ENCODE results near the gene SERINC5.
A peak's percentile ranks its signal among the peaks of the same experiment; 100 is the strongest.
"Not testable (repeated sequence)": the region's sequence is repeated elsewhere in the genome, so short reads cannot be mapped to it uniquely, and the experiment has no call there.

SERINC5 gene

DNA sequence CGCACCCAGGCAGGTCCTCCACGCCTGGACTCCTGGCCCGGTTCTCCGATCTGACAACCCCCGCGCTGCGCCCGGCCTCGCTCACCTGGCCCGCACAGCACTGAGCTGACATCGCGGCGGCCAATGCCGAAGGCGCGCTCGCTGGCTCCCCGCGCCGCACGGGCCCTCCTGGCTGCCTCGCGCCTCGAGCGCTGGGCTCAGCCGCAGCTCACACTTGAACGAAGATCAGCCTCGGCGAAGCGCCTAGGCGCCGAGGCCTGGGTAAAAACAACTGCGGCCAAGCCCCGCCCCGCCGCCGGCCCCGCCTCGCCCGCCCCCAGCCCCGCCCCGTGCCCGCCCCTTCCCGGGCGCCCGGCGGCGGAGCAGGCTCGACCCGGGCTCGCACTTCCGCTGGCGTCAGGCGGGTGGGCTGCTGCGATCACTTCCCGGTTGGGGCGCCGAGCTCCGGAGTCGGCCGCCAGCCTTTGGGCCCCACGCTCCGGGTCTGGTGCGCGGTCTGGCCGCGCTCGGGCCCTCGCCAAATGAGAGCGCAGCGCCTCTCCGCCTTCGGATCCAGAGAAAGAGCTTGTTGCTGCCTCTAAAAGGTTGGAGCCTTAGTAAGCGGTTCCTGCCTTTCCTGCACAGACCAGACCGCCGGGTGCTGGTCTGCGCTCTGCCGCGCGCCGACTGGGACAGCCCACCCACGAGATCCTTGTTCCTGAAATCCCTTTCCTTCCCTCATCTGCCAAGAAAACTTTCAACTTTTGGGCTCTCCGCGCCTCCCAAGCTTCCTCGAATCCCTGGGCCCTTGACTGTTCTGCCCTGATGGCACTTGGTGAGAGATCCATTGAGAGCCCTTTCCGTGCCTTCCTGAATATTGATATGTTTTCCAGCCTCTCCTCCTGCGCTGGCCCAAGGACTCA is at the start of gene SERINC5:
Gene SERINC5 (minus strand): TSS at position 238 of the 902 bp plus-strand sequence. CDS start 126 bp downstream, at position 112.
- peak; percentile 83 for DNase-seq

DNA sequence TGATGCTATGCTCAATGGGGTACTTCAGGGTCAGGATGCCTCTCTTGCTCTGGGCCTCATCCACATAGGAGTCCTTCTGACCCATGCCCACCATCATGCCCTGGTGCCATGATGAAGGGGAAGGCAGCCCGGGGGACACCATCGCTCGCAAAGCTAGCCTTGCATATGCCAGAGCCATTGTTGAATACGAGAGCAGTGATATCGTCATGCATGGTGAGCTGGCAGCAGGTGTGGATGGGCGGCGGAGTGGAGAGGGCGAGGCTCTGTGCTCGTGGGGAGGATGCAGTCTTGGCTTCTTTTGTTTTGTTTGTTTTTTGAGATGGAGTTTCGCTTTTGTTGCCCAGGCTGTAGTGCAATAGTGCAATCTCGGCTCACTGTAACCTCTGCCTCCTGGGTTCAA is 46.8 kb upstream of the SERINC5 start:
- DNase-seq, result no peak

DNA sequence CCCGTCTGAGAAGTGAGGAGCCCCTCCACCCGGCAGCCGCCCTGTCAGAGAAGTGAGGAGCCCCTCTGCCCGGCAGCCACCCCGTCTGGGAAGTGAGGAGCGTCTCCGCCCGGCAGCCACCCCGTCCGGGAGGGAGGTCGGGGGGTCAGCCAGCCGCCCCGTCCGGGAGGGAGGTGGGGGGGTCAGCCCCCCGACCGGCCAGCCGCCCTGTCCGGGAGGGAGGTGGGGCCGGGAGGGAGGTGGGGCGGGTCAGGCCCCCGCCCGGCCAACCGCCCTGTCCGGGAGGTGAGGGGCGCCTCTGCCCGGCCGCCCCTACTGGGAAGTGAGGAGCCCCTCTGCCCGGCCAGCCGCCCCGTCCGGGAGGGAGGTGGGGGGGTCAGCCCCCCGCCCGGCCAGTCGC is 45.5 kb upstream of the SERINC5 start:
- DNase-seq, result not testable (repeated sequence)

DNA sequence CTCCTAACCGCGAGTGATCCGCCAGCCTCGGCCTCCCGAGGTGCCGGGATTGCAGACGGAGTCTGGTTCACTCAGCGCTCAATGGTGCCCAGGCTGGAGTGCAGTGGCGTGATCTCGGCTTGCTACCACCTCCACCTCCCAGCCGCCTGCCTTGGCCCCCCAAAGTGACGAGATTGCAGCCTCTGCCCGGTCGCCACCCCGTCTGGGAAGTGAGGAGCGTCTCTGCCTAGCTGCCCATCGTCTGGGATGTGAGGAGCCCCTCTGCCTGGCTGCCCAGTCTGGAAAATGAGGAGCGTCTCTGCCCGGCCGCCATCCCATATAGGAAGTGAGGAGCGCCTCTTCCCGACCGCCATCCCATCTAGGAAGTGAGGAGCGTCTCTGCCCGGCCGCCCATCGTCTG is 44.9 kb upstream of the SERINC5 start:
- not testable (repeated sequence) for DNase-seq

DNA sequence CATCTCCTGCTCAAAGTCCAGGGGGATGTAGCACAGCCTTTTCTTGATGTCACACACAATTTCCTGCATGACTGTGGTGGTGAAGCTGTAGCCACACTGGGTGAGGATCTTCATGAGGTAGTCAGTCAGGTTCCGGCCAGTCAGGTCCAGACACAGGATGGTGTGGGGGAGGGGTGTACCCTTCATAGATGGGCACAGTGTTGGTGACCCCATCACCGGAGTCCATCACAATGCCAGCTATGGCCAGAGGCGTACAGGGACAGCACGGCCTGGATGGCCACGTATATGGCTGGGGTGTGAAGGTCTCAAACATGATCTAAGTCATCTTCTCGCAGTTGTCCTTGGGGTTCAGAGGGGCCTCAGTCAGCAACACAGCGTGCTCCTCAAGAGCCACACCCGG is 44.3 kb upstream of the SERINC5 start:
- DNase-seq, result no peak

DNA sequence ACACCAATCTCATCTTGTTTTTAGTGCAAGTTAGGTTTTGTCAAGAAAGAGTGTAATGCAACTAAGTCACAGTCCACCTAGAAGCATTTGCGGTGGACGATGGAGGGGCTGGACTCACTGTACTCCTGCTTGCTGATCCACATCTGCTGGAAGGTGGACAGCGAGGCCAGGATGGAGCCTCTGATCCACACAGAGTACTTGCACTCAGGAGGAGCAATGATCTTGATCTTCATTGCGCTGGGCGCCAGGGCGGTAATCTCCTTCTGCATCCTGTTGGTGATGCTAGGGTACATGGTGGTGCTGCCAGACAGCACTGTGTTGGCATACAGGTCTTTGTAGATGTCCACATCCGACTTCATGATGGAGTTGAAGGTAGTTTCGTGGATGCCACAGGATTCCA is 43.8 kb upstream of the SERINC5 start:
- DNase-seq, result no peak

DNA sequence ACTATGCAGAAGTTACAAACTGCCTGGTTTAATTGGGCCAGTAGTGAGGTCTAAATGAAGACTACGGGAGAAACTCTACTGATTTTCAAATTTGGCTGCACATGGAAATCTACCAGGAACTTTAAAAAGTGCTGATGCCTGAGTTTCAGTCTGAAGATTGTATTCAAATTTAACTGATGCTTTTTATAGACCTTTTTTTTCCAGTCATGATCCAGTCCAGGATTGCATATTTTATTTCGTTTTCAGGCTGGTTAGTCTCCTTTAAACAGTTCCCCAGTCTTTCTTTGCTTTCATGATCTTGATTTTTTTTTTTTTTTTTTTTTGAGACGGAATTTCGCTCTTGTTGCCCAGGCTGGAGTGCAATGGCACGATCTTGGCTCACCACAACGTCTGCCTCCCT is 40.3 kb upstream of the SERINC5 start:
- DNase-seq, result no peak

DNA sequence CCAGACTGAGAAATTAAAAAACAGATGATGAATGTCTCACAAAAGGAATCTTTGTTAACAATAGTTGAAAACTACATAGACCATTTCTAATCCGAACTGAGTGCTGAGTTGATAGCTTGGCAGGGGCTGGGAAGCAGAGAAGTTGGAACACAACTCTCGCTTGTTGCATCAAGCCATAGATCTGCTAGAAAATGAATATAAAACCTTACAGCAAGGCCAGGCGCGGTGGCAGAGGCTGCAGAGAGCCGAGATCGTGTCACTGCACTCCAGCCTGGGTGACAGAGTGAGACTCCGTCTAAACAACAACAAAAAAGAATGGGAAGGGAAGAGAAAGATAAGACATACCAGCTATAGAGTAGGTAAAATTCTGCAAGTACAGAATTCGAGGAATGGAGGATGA is 35.9 kb upstream of the SERINC5 start:
- no peak for DNase-seq

DNA sequence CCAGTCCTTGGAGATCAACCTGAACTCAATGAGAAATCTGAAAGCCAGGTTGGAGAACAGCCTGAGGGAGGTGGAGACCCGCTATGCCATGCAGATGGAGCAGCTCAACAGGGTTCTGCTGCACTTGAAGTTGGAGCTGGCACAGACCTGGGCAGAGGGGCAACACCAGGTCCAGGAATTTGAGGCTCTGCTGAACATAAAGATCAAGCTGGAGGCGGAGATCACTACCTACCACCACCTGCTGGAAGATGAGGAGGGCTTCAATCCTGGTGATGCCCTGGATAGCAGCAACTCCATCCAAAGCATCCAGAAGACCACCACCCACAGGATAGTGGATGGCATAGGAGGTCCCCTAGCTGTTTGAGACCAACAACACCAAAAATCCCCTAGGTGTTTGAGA is 33.5 kb upstream of the SERINC5 start:
- DNase-seq, result no peak

DNA sequence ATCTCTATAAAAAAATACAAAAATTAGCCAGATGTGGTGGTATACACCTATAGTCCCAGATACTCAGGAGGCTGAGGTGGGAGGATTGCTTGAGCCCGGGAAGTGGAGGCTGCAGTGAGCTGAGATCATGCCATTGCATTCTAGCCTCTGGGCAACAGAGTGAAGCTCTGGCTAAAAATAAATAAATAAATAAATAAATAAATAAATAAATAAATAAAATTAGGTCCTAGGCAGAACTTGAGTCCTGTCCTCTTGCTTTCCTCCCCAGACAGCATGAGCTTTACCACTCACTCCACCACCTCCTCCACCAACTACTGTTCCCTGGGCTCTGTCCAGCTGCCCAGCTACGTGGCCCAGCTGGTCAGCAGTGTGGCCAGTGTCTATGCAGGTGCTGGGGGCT is 32.3 kb upstream of the SERINC5 start:
- no peak for DNase-seq

DNA sequence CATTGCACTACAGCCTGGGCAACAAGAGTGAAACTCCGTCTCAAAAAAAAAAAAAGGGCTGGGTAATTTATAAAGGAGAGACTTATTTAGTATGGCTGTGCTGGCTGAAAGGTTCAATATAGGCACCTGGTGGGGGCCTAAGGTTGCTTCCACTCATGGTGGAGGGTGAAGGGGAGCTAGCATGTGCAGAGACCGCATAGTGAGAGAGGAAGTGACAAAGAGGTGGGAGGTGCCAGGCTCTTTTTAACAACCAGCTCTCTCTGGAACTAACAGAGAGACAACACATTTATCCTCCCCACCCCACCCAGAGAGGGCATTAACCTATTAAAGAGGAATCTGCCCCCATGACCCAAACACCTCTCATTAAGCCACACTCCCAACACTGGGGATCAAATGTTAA is 28.9 kb upstream of the SERINC5 start:
- peak; percentile 14 for DNase-seq

DNA sequence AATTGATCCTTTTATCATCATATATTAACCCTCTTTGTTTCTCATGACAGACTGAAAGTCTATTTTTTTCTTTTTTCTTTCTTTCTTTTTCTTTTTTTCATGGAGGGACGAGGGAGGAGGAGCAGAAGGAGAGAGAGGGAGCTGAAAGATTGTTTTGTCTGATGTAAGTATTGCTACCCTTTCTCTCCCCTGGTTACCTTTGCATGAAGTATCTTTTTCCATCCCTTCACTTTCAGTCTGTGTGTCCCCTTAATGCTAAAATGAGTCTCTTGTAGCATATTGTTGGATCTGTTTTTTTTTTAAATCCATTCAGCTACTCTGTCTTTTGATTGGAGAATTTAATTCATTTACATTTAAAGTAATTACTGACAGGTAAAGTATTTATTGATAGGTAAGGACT is 27.5 kb upstream of the SERINC5 start:
- no peak for DNase-seq

DNA sequence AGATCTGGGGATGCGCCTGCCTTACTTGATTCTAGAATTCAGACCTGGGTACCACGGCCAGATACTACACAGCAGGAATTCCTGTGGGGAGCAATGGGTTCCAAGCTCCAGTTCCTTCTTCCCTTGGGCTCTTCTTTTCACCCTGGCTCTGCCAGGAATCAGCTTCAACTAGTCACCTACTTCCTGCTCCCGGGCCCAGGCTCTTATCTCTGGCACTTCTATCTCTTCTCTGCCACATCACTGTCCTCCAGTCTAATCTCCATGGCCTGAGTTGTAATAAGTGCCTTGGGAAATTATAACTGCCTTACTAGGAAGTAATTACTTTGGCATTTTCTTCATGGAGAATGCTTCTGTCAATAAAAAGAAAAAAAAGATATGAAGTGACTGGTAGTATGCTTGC is 26.2 kb upstream of the SERINC5 start:
- no peak for DNase-seq

DNA sequence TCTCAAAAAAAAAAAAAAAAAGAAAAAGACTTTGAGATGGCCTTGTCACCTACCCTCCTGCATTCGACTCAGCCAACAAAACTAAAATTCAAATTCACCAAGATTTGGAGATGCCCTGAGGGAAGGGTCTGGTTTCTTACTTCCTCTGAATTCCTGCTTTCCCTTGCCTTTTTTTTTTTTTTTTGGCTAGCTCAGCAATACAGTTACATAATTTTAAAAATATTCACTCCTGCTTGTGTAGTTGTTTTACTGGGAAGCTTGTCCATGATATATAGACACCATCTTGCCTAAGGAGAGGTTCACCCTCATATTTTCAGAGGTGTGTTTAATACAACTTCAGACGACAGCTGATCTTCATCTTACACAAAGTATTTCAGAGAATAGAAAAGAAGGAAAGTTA is 21.3 kb upstream of the SERINC5 start:
- DNase-seq, result no peak

DNA sequence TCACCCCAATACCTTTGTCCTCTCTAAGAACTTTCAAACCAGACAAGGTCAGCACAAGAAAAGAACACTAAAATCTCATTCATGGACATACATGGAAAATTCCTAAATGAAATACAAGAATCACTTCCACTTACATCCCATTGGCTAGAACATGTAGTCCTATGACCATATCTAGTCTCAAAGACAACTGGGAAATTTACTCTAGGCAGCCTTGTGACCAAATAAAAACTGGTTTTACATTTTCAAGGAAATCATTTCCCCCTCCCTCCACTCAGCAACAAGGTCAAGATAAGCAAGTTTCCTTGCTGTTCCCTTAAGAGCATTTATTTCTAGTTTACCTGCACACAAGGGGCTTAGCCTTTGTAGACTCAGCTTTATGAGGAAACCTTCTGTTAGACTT is 20.3 kb upstream of the SERINC5 start:
- no peak for DNase-seq

DNA sequence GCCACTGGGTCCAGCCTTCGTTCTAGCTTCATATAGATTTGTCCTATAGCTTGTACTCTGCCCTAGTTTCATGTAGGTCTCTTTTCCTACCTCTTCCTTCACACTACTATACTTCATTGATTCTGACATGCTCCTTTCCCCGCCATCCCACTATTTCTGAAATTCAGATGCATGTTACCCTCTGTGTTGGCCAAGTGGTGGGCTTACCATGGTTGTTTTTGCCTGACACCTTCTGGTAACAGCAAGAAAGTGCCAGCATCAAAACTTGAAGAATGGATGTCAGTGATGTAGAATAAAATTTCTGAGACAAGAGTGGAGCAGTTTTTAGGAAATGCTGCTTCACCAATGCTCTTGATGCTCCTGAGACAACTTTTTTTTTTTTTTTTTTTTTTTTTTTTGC is 19.5 kb upstream of the SERINC5 start:
- peak; percentile 48 for DNase-seq

DNA sequence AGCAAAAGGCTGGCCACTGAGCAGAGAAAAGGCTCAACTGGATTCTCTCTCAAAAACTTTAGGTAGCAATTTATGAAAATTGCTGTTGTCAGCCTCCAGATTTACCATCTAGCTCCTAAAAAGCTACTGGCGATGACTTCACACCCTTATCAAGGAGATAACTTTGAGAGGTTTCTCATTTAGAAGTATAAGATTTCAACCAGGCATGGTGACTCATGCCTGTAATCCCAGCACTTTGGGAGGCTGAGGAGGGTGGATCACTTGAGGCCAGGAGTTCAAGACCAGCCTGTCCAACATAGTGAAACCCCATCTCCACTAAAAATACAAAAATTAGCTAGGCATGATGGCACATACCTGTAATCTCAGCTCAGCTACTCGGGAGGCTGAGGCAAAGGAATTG is 14.7 kb upstream of the SERINC5 start:
- DNase-seq, result not testable (repeated sequence)

DNA sequence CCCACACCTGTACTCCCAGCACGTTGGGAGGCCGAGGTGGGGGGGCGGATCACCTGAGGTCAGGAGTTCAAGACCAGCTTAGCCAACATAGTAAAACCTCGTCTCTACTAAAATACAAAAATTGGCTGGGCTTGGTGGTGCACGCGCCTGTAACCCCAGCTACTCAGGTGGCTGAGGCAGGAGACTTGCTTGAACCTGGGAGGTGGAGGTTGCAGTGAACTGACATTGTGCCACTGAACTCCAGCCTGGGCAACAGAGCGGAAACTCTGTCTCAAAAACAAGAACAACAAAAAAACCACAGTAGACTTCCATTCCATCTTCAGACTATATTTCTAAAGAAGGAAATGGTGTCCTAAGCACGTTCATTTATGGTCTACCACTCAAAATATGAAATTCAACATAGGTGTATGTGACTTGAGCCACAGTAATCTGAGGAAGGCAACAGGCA is 14.2 kb upstream of the SERINC5 start:
- peak; percentile 68 for DNase-seq

DNA sequence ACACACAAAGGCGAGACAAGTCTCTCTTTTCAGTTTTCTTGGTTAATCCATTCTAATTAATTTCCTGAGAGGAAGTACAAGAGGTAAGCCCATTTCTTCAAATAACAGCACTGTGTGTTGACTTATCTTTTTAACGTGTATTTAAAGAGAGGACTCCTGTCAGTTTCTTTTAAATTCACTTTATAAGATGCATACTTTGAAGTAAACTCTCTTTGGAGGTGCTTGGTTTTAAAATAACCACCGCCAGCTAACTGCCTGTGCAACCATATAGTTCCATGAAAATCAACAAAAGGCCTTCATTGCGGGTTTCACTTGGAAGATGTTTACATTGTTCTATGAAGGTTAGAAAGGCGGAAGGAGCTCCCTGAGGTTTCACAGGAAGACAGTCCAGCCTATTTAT is 13.1 kb upstream of the SERINC5 start:
- DNase-seq, result no peak

DNA sequence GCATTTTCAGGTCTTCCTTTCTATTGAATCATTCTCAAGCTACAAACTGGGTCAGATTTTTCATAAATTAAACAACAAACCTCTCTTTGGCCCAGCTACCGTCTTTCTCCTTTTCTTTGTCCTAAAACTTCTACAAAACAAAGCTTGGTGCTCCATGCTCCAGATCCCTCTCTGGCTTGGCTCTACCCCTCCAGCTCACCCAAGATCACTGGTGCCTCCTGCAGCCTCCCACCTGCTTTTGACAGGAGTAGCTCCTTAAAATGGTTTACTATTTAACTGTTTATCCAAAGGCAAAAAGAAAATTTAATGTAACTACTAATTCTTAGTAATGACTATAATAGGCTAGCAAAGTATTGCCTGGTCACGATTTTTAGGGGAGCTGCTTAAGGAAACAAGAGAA is 10.7 kb upstream of the SERINC5 start:
- DNase-seq, result no peak

DNA sequence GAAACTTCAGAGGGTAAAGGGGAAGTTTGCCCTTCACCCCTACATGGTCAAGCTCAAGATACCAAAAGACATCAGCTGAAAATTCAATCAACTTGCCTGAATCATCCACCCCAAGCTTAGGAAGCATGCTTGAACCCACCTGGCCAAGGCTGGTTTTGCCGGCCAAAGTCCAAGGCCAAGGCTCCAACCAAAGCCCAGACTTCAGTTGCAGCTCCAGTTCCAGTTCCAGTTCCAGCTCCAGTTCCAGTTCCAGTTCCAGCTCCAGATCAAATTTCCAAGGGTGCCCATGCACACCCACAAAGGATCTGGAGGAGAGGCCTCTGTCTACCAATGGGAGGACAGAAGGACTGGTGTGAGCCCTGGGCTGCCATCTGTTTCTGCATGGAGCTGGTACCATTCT is 4.6 kb upstream of the SERINC5 start:
- no peak for DNase-seq

DNA sequence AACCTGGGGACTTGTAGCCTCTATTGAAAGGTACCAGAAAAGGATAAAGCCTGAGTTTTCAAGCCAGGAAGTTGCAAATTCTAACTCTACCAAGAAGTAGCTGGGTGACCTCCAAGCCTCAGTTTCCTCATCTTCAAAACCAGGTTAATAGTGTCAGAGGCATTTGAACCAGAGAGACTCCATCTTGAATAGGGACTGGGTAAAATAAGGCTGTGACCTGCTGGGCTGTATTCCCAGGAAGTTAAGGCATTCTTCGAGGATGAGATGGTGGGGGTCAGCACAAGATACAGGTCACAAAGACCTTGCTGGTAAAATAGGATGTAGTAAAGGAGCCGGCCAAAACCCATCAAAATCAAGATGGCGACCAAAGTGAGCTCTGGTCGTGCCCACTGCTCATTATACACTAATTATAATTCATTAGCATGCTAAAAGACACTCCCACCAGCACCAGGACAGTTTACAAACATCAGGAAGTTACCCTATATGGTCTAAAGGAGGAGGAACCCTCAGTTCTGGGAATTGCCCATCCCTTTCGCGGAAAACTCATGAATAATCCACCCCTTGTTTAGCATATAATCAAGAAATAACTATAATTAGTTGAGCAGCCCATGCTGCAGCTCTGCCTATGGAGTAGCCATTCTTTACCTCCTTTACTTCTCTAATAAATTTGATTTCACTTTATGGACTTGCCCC is 3.8 kb upstream of the SERINC5 start:
- DNase-seq, result no peak

DNA sequence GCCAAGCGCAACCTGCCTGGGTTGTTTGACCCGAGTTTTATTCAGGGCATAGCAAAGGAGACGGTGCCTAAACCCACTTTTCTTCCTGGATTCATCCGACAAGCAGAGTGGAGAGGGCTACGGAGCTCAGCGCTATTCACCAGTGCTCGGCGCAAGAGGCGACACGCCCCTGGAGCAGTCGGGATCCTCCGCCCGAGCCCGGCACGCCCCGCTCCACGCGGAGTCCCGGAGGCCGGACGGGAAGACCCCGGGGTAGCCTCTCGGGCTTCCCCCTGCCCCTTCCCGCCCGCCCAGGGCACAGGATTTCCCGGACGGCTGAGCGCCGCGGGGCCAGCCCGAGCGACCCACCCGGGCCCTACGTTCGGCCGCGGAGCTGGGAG is 427 bp downstream of the SERINC5 start:
- no peak for DNase-seq

DNA sequence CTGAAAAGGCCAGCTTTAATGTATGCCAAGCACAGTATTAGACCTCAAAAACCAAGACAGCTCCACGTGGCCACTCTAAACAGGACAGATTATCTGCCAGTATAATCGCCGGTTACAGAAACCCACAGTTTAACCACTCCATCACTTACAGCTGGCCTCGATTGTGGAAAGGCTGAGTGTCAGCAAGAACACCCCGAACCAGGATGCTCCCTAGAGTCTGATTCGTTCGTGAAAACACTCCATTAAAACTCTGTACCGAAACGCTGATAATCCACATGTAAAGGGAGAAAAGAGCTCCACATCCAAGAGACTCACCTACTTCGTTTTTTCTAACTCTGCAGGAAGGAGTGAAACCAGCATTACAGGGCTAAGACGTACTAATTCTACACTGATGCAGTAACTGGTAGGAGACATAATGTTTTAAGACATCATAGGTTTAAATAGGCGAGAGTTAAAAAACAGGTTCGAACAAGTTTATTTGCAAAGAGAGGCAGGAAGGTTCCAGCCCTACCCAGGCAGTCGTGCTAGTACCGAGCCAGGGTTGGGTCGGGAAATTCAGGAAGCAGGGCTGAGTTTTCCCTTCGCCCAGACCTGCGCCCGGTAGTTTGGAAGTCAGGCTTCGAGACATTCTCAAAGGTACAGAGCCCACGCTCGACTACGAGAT is 949 bp downstream of the SERINC5 start:
- no peak for DNase-seq
